Esophagus (tissue), 2 donors: ENCODE data around the gene KCNQ1OT1. TPM values are rescaled to one million over a fixed set of nuclear protein-coding genes. Genes with fewer than 3 reads are reported as not detected.

Experiments
- H3K27ac ChIP-seq, 2 donors: one replicate each; pipeline ENCODE4 v1.5.1; 2013; ENCODE audit warnings: low read depth in 2 of 2, mild to moderate bottlenecking in 2 of 2, inconsistent platforms in 1 of 2, low read length in 1 of 2, moderate library complexity in 1 of 2
- H3K27me3 ChIP-seq, 2 donors: one replicate each; pipeline ENCODE4 v1.6.1; 2013; ENCODE audit warnings: low read length in 2 of 2, control low read depth in 1 of 2, mild to moderate bottlenecking in 1 of 2; ENCODE audit not compliant: insufficient read depth in 2 of 2, control insufficient read depth in 1 of 2
- H3K36me3 ChIP-seq, 2 donors: one replicate each; pipeline ENCODE4 v1.6.1; 2013; ENCODE audit warnings: low read length in 1 of 2; ENCODE audit not compliant: control insufficient read depth in 2 of 2, insufficient read depth in 2 of 2
- H3K4me1 ChIP-seq, 2 donors: one replicate each; pipeline ENCODE4 v1.6.1; 2013; ENCODE audit warnings: low read length in 1 of 2; ENCODE audit not compliant: control insufficient read depth in 2 of 2, insufficient read depth in 2 of 2
- H3K4me3 ChIP-seq, 2 donors: one replicate each; pipeline ENCODE4 v1.5.1; 2013; ENCODE audit warnings: low read length in 2 of 2, mild to moderate bottlenecking in 2 of 2, low read depth in 1 of 2, moderate library complexity in 1 of 2
- H3K9me3 ChIP-seq, 2 donors: one replicate each; pipeline ENCODE4 v1.6.1; 2013; ENCODE audit warnings: mild to moderate bottlenecking in 2 of 2, low read depth in 1 of 2, low read length in 1 of 2, moderate library complexity in 1 of 2; ENCODE audit not compliant: control insufficient read depth in 2 of 2, insufficient read depth in 1 of 2
- WGBS, 2 donors: extraction: QIAGEN DNeasy Blood & Tissue Kit; methylation state at CpG; one replicate each; pipeline ENCODE4 v1.1.7; 2013; 5-methylcytosine and 5-hydroxymethylcytosine counted together
- polyA plus RNA-seq, 2 donors: library from polyadenylated mRNA; stranded (reverse); fragments of 200-250 nt; gene quantifications; one replicate each; pipeline ENCODE4 v1.2.3, GENCODE V29; 2013
- donor health status: healthy with polysubstance abuse.
- donor health status: Bipolar disorder and iron deficiency.

KCNQ1OT1 gene
- polyA plus RNA-seq, 2 donors = 0.04 to 0.51 TPM

DNA sequence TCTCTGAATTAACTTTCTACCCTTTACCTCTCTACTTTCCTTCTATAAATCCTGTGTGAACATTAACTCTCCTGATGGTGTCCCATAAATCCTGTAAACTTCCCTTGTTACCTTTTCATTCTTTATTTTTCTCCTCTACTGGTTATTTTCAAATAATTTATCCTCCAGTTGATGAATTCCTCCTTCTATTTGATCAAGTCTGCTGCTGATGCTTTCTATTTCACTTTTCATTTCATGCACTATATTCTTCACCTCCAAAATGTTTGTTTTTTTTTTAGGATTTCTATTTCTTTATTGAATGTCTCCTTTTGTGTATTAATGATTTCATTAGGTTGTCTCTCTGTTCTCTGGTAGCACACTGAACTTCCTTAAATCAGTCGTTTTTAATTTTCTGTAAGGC lies 68.6 kb downstream of the KCNQ1OT1 start:
- Histone ChIP-seq H3K4me1 (no peaks in the 10 kb centered on the region), H3K36me3 (no peaks in the 10 kb centered on the region), H3K4me3 (no peak overlapping the region), H3K27ac (no peak overlapping the region), H3K27me3 (no peaks in the 10 kb centered on the region), H3K9me3 (no peaks in the 10 kb centered on the region)
- WGBS, 2 donors = 60 to 69% methylated on average over 1 of the region's 1 CpG

- Histone ChIP-seq H3K4me3 (no peak overlapping the region), H3K27me3 (no peaks in the 10 kb centered on the region), H3K4me1 (no peaks in the 10 kb centered on the region), H3K27ac (no peak overlapping the region), H3K36me3 (no peaks in the 10 kb centered on the region), H3K9me3 (no peaks in the 10 kb centered on the region)
- WGBS, 2 donors = 89 to 97% methylated on average over 1 of the region's 1 CpG
Measured at GRCh38 chr11:2630679-2631078, 69.1 kb downstream of the KCNQ1OT1 start.

- Histone ChIP-seq H3K27me3 (no peaks in the 10 kb centered on the region), H3K4me1 (no peaks in the 10 kb centered on the region), H3K4me3 (no peak overlapping the region), H3K27ac (no peak overlapping the region), H3K9me3 (no peaks in the 10 kb centered on the region), H3K36me3 (no peaks in the 10 kb centered on the region)
- 57 to 60% methylated on average over 3 of the region's 3 CpGs for WGBS, 2 donors
Measured at GRCh38 chr11:2625183-2625582, 74.6 kb downstream of the KCNQ1OT1 start.

GRCh38 chr11:2621894-2622293 lies 77.9 kb downstream of the KCNQ1OT1 start:
- Histone ChIP-seq H3K4me3 (no peak overlapping the region), H3K27me3 (no peaks in the 10 kb centered on the region), H3K4me1 (no peaks in the 10 kb centered on the region), H3K9me3 (no peaks in the 10 kb centered on the region), H3K27ac (no peak overlapping the region), H3K36me3 (no peaks in the 10 kb centered on the region)
- WGBS, 2 donors = 24 to 25% methylated on average over 3 of the region's 3 CpGs

- Histone ChIP-seq H3K4me1 (no peaks in the 10 kb centered on the region), H3K27ac (peak overlapping the region in 1 of 2 donors; percentile 13), H3K27me3 (peaks cover 0 to 2% of the 10 kb centered on the region in 2 donors), H3K9me3 (peaks cover 0 to 3% of the 10 kb centered on the region in 2 donors), H3K36me3 (no peaks in the 10 kb centered on the region), H3K4me3 (no peak overlapping the region)
- 80 to 85% methylated on average over 4 of the region's 4 CpGs for WGBS, 2 donors
Measured at GRCh38 chr11:2612884-2613571, 86.8 kb downstream of the KCNQ1OT1 start.

- WGBS, 2 donors = 87 to 89% methylated on average over 2 of the region's 2 CpGs
Measured at GRCh38 chr11:2609345-2609744, 90.4 kb downstream of the KCNQ1OT1 start.

DNA sequence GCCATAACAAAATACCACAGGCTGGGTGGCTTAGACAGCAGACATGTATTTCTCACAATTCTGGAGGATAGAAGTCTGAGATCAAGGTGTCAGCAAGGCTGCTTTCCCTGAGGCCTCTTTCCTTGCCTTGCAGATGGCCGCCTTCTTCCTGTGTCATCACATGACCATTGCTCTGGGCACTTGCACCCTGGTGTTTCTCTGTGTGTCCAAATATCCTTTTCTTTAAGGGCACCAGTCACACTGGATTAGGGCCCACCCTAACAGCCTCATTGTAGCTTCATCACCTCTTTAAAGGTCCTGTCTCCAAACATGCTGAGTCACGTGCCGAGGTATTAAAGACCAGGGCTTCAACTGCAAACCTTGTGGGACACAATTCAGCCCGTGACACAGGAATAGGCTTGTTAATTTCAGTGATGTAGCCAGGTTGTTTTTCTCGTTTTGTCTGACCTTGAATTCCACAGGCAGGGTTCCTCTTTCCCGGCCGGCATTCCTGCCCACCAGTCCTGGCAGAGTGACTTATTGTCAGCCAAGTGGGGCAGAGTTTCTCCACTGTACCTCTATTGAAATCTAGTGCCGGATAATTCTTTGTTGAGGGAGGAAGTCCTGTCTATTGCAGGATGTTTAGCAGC lies 100.1 kb downstream of the KCNQ1OT1 start:
- 48 to 62% methylated on average over 8 of the region's 8 CpGs for WGBS, 2 donors
- Histone ChIP-seq H3K27ac (no peak overlapping the region), H3K4me3 (no peak overlapping the region), H3K9me3 (peaks cover 2 to 3% of the 10 kb centered on the region in 2 donors), H3K4me1 (no peaks in the 10 kb centered on the region), H3K27me3 (no peaks in the 10 kb centered on the region), H3K36me3 (no peaks in the 10 kb centered on the region)

More at GRCh38 chr11:2609345-2609744, 90.4 kb downstream of the KCNQ1OT1 start:
- H3K27ac ChIP-seq = no peak overlapping the region
- no peaks in the 10 kb centered on the region for H3K4me1 ChIP-seq
- H3K9me3 ChIP-seq = peaks cover 0 to 3% of the 10 kb centered on the region in 2 donors
- H3K4me3 ChIP-seq = no peak overlapping the region
- peaks cover 0 to 2% of the 10 kb centered on the region in 2 donors for H3K27me3 ChIP-seq
- no peaks in the 10 kb centered on the region for H3K36me3 ChIP-seq

DNA sequence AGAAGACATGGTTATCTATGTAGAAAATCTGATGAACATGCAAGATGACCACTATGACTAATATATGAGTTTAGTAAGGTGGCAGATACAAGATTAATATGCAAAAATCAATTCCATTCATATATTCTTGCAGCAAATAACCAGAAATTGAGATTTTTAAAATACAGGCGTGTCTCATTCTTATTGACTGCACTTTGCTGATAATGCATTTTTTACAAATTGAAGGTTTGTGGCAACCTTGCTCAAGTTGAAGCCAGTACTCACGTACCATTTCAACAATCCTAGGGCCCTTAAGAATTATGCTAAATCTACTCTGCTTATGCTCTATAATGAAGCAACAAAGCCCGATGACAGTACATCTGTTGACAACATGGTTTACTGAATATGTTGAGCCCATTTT lies 104.6 kb downstream of the KCNQ1OT1 start:
- 89 to 91% methylated on average over 3 of the region's 3 CpGs for WGBS, 2 donors
- Histone ChIP-seq H3K4me1 (no peaks in the 10 kb centered on the region), H3K9me3 (peaks cover 2 to 3% of the 10 kb centered on the region in 2 donors)

DNA sequence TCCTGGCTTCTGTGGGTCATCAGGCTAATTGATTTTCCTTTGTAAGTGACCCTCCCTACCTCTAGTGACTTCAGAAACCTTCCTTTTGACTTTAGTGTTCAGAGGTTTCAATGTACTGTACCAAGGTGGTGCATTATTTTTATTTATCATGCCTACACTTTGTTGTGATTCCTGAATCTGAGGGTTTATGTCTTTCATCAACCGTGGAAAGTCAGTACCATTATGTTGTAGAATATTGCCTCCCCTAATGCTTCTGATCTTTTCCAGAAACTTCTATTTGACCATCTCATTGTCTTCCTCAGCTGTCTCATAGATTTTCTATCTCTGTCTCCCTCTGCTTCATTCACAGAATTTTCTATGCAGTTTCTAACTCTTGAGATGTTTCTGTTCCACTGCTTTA lies 105.5 kb downstream of the KCNQ1OT1 start:
- Histone ChIP-seq H3K4me1 (no peaks in the 10 kb centered on the region), H3K4me3 (no peak overlapping the region), H3K9me3 (peaks cover 2 to 3% of the 10 kb centered on the region in 2 donors), H3K27ac (no peak overlapping the region), H3K27me3 (no peaks in the 10 kb centered on the region), H3K36me3 (no peaks in the 10 kb centered on the region)
- 88 to 97% methylated on average over 1 of the region's 1 CpG for WGBS, 2 donors

More for the DNA sequence above, 104.6 kb downstream of the KCNQ1OT1 start:
- Histone ChIP-seq H3K27me3 (no peaks in the 10 kb centered on the region), H3K4me3 (no peak overlapping the region), H3K27ac (no peak overlapping the region), H3K36me3 (no peaks in the 10 kb centered on the region)
